GM23338 (cell line): ENCODE data around the gene ANKRD66. TPM values are rescaled to one million over a fixed set of nuclear protein-coding genes. Genes with fewer than 3 reads are reported as not detected.

ENCODE experiments used
- ATAC-seq: fragments of 200-7000 bp; cut with Tn5 transposase; 3 replicates; pipeline ENCODE4 v1.9.1; 2020
- DNase-seq: peaks from one replicate; pipeline ENCODE4 v3.0.0-alpha.2; 2015; ENCODE audit warnings: low spot score
- H2AFZ ChIP-seq: fragments of 200-600 bp; sonication (generic); 2 replicates; pipeline ENCODE4 v1.8.0; 2016; ENCODE audit warnings: antibody characterized with exemption, mild to moderate bottlenecking, moderate library complexity
- H3F3A ChIP-seq: fragments of 200-600 bp; sonication (generic); replicated peaks from 2 replicates; pipeline ENCODE4 v1.8.0; 2017; ENCODE audit warnings: antibody characterized with exemption, mixed run types, low read depth
- H3K27ac ChIP-seq: fragments of 200-600 bp; sonication (generic); 2 replicates; pipeline ENCODE4 v1.6.1; 2016; ENCODE audit warnings: low read depth
- H3K27me3 ChIP-seq: fragments of 200-600 bp; sonication (generic); 2 replicates; pipeline ENCODE4 v1.8.0; 2016; ENCODE audit warnings: mild to moderate bottlenecking, mixed run types, moderate library complexity; ENCODE audit not compliant: insufficient read depth
- H3K36me3 ChIP-seq: fragments of 200-600 bp; sonication (generic); 2 replicates; pipeline ENCODE4 v1.8.0; 2016; ENCODE audit warnings: mild to moderate bottlenecking; ENCODE audit not compliant: insufficient read depth
- H3K4me1 ChIP-seq: fragments of 200-600 bp; sonication (generic); 2 replicates; pipeline ENCODE4 v1.8.0; 2016; ENCODE audit warnings: mild to moderate bottlenecking, moderate library complexity; ENCODE audit not compliant: insufficient read depth
- H3K4me2 ChIP-seq: fragments of 200-600 bp; sonication (generic); 2 replicates; pipeline ENCODE4 v1.7.1; 2017; ENCODE audit warnings: mixed run types
- H3K4me3 ChIP-seq: fragments of 200-600 bp; sonication (generic); 2 replicates; pipeline ENCODE4 v1.6.1; 2016; ENCODE audit warnings: mixed run types
- H3K79me2 ChIP-seq: fragments of 200-600 bp; sonication (generic); replicated peaks from 2 replicates; pipeline ENCODE4 v1.8.0; 2017; ENCODE audit warnings: mild to moderate bottlenecking; ENCODE audit not compliant: insufficient read depth
- H3K9me2 ChIP-seq: fragments of 200-600 bp; sonication (generic); 2 replicates; pipeline ENCODE4 v1.8.0; 2017; ENCODE audit not compliant: insufficient read depth
- H4K20me1 ChIP-seq: fragments of 200-600 bp; sonication (generic); replicated peaks from 2 replicates; pipeline ENCODE4 v1.8.0; 2017; ENCODE audit warnings: mild to moderate bottlenecking; ENCODE audit not compliant: insufficient read depth
- H3K27ac Mint-ChIP-seq: 2 replicates; pipeline ENCODE4 v1.8.0; 2020; ENCODE audit warnings: inconsistent platforms, mild to moderate bottlenecking, moderate library complexity, mixed read lengths
- H3K27me3 Mint-ChIP-seq: 3 replicates; pipeline ENCODE4 v1.8.0; 2022; ENCODE audit warnings: low read depth, mild to moderate bottlenecking, moderate library complexity, mixed read lengths, inconsistent platforms; ENCODE audit not compliant: insufficient read depth, poor library complexity
- H3K36me3 Mint-ChIP-seq: 3 replicates; pipeline ENCODE4 v1.8.0; 2021; ENCODE audit warnings: low read depth, mild to moderate bottlenecking, inconsistent platforms, moderate library complexity, mixed read lengths
- H3K4me1 Mint-ChIP-seq: 3 replicates; pipeline ENCODE4 v1.8.0; 2020; ENCODE audit warnings: mild to moderate bottlenecking, inconsistent platforms, mixed read lengths
- H3K4me3 Mint-ChIP-seq: 3 replicates; pipeline ENCODE4 v1.8.0; 2021; ENCODE audit warnings: moderate library complexity, mild to moderate bottlenecking, inconsistent platforms, mixed read lengths
- H3K9me3 Mint-ChIP-seq: 3 replicates; pipeline ENCODE4 v1.8.0; 2020; ENCODE audit warnings: moderate library complexity, mild to moderate bottlenecking, inconsistent platforms, mixed read lengths
- CREB1 ChIP-seq: fragments of 250-450 bp; sonication (Bioruptor Pico); IDR thresholded peaks from 2 replicates; pipeline ENCODE4 v1.5.0; 2020; ENCODE audit warnings: low read depth, mild to moderate bottlenecking, moderate library complexity
- CTCF ChIP-seq, 2 experiments: fragments of 200-600 bp in 1 of 2; sonication (generic) in 1 of 2; conservative IDR thresholded peaks; 2 replicates each; pipeline versions ENCODE4 v1.5.1 to v1.6.1; 2016 to 2017; ENCODE audit warnings: antibody characterized with exemption in 2 of 2, low read depth in 2 of 2, mild to moderate bottlenecking in 2 of 2, moderate library complexity in 1 of 2
- ETS1 ChIP-seq: IDR thresholded peaks from 2 replicates; pipeline ENCODE4 v1.6.1; 2016; ENCODE audit warnings: antibody characterized with exemption
- EZH2 ChIP-seq: fragments of 200-600 bp; sonication (generic); IDR thresholded peaks from one replicate; pipeline ENCODE4 v1.8.0; 2017; ENCODE audit warnings: antibody characterized with exemption, mild to moderate bottlenecking, low read depth; ENCODE audit not compliant: unreplicated experiment
- JUNB ChIP-seq: IDR thresholded peaks from one replicate; pipeline ENCODE4 v1.6.1; 2016; ENCODE audit warnings: antibody characterized with exemption; ENCODE audit not compliant: unreplicated experiment
- NANOG ChIP-seq: IDR thresholded peaks from 2 replicates; pipeline ENCODE4 v1.6.1; 2016; ENCODE audit warnings: antibody characterized with exemption, borderline replicate concordance
- POLR2AphosphoS5 ChIP-seq: IDR thresholded peaks from 2 replicates; pipeline ENCODE4 v1.6.1; 2016; ENCODE audit warnings: antibody characterized with exemption, low read depth
- REST ChIP-seq: IDR thresholded peaks from one replicate; pipeline ENCODE4 v1.6.1; 2018; ENCODE audit warnings: antibody characterized with exemption; ENCODE audit not compliant: unreplicated experiment
- STAT1 ChIP-seq: IDR thresholded peaks from one replicate; pipeline ENCODE4 v1.6.1; 2016; ENCODE audit warnings: antibody characterized with exemption; ENCODE audit not compliant: unreplicated experiment
- ZNF114 ChIP-seq: fragments of 250-450 bp; sonication (Bioruptor Pico); IDR thresholded peaks from 2 replicates; pipeline ENCODE4 v1.5.0; 2020; ENCODE audit warnings: mild to moderate bottlenecking, moderate library complexity
- ZNF331 ChIP-seq: fragments of 250-450 bp; sonication (Bioruptor Pico); IDR thresholded peaks from 2 replicates; pipeline ENCODE4 v1.5.0; 2020; ENCODE audit warnings: low read depth, mild to moderate bottlenecking, moderate library complexity
- ZNF462 ChIP-seq: fragments of 250-450 bp; sonication (Bioruptor Pico); IDR thresholded peaks from 2 replicates; pipeline ENCODE4 v1.5.0; 2020; ENCODE audit warnings: mild to moderate bottlenecking, moderate library complexity
- polyA plus RNA-seq: library from polyadenylated mRNA; unstranded; fragments of >200 nt; fragmentation: Nextera tagmentation; extraction: Ambion mirVana; gene quantifications from 2 replicates; pipeline ENCODE4 v1.2.1, GENCODE V29; 2016
- total RNA-seq: library from RNA; depleted of rRNA; stranded (reverse); fragments of >200 nt; shearing (Covaris generic); gene quantifications from 2 replicates; pipeline ENCODE4 v1.2.3, GENCODE V29; 2014

Gene ANKRD66
- total and polyA plus RNA-seq, 2 experiments from 2014 or later: not detected

- no peak for TF ChIP-seq ETS1
- TF ChIP-seq POLR2AphosphoS5: no peak
- TF ChIP-seq CREB1: no peak
Observed at GRCh38 chr6:46764961-46765360, 18.2 kb downstream of the ANKRD66 start (continued).

- ATAC-seq (no peak), DNase-seq (no peak)
- Histone ChIP-seq H3F3A (no peaks in the 10 kb centered on the region), H3K79me2 (no peaks in the 10 kb centered on the region), H3K4me2 (no peak overlapping the region), H3K9me2 (peaks cover 9% of the 10 kb centered on the region; the same call in 1 of the 2 replicates), H3K27me3 (no peaks in the 10 kb centered on the region), H3K27ac (no peak overlapping the region), H3K4me3 (no peak overlapping the region), H3K4me1 (no peaks in the 10 kb centered on the region), H4K20me1 (no peaks in the 10 kb centered on the region), H3K36me3 (no peaks in the 10 kb centered on the region), H2AFZ (no peak overlapping the region)
- no peaks in the 10 kb centered on the region for H3K4me1 Mint-ChIP-seq
- no peak overlapping the region for H3K27ac Mint-ChIP-seq
- no peak overlapping the region for H3K4me3 Mint-ChIP-seq
- peaks cover 1% of the 10 kb centered on the region for H3K27me3 Mint-ChIP-seq
- no peaks in the 10 kb centered on the region; the same call in 1 of the 3 replicates for H3K36me3 Mint-ChIP-seq
- H3K9me3 Mint-ChIP-seq: peaks cover 3% of the 10 kb centered on the region; the same call in 1 of the 3 replicates
- TF ChIP-seq STAT1 (no peak), EZH2 (no peak), ZNF331 (CRISPR knock-in tag) (no peak), CTCF (conservative IDR thresholded peaks at IDR 0.05; ENCODE audit: low read depth in 2 of 2) (no peak), REST (no peak), NANOG (no peak), CREB1 (no peak), ETS1 (no peak), ZNF114 (CRISPR knock-in tag) (no peak), ZNF462 (no peak), POLR2AphosphoS5 (no peak), JUNB (no peak)
Observed at GRCh38 chr6:46772016-46772415, 25.3 kb downstream of the ANKRD66 start.
